Ovary (tissue), 9 donors: Measurements from ENCODE around the gene SMARCB1. TPM values are rescaled to one million over a fixed set of nuclear protein-coding genes. Genes with fewer than 3 reads are reported as not detected.

ENCODE experiments used
- DNase-seq, 5 donors: peaks; one replicate each; pipeline ENCODE4 v3.0.0-alpha.2; 2019 to 2020
- H3K27ac ChIP-seq, 2 donors: fragments of 200-600 bp; one replicate each; pipeline versions ENCODE4 v1.5.1 to v1.8.0; 2019 to 2022
- H3K27me3 ChIP-seq: fragments of 200-600 bp; one replicate; pipeline ENCODE4 v1.8.0; 2022
- H3K36me3 ChIP-seq: fragments of 200-600 bp; sonication (generic); one replicate; pipeline ENCODE4 v1.5.1; 2019
- H3K4me1 ChIP-seq: one replicate; pipeline ENCODE4 v1.8.1; 2013; ENCODE audit warnings: mild to moderate bottlenecking, moderate library complexity; ENCODE audit not compliant: insufficient read depth
- H3K4me3 ChIP-seq: fragments of 200-600 bp; sonication (generic); one replicate; pipeline ENCODE4 v1.5.1; 2017
- H3K9me3 ChIP-seq, 2 donors: fragments of 200-600 bp in 1 of 2; sonication (generic) in 1 of 2; one replicate each; pipeline versions ENCODE4 v1.5.1 to v1.8.1; 2013 to 2019; ENCODE audit warnings: mild to moderate bottlenecking in 1 of 2, moderate library complexity in 1 of 2
- EP300 ChIP-seq: sonication (generic); formaldehyde crosslinking; IDR thresholded peaks from one replicate; pipeline ENCODE4 v1.6.1; 2017; ENCODE audit warnings: antibody characterized with exemption
- POLR2A ChIP-seq: fragments of 450-650 bp; IDR thresholded peaks from one replicate; pipeline ENCODE4 v1.6.1; 2017; ENCODE audit warnings: antibody characterized with exemption, mild to moderate bottlenecking, moderate library complexity
- WGBS, 3 donors: extraction: QIAGEN DNeasy Blood & Tissue Kit in 1 of 3; methylation state at CpG; one replicate each; pipeline versions ENCODE4 v1.1.5 to v1.1.7; 2013 to 2017; 5-methylcytosine and 5-hydroxymethylcytosine counted together
- intact Hi-C, 4 donors: fragments of 100-400 bp; cut with DNase I; formaldehyde crosslinking; loops; one replicate each; pipeline versions ENCODE4 v1.11.0 to v1.15.1; 2022 to 2023
- polyA plus RNA-seq, 2 donors: library from polyadenylated mRNA; stranded (reverse); fragments of 200-250 nt in 1 of 2; fragments of 350-450 nt in 1 of 2; fragmentation: Illumina TruSeq in 1 of 2; extraction: RNeasy Lipid Tissue Mini Kit (QIAGEN cat#74804) in 1 of 2; gene quantifications; one replicate each; pipeline ENCODE4 v1.2.3, GENCODE V29; 2013 to 2014
- total RNA-seq, 7 donors: library from RNA; depleted of rRNA in 2 of 7; stranded (reverse); fragments of >200 nt in 2 of 7; fragmentation: NEBNext Ultra II Directional in 3 of 7; extraction: Animal tissue kit (Norgen Biotek cat#: 25700) in 3 of 7; gene quantifications; one replicate each; pipeline versions ENCODE4 v1.1.0 to v1.2.4, GENCODE V29; 2016 to 2023
- TF ChIP-seq, protein P1 (sequence below), 3 donors: fragments of 450-650 bp in 2 of 3; fragments of 200-600 bp in 1 of 3; IDR thresholded peaks; one replicate each; pipeline versions ENCODE4 v1.5.1 to v1.8.0; 2016 to 2022; ENCODE audit warnings: antibody characterized with exemption in 3 of 3, mild to moderate bottlenecking in 1 of 3
- donor health status: DM: no; HTN: no; CAD: no; lungs with moderate emphysema.
- donor health status: DM: no; HTN: no; CAD: no.
- donor health status: Bipolar disorder and iron deficiency.
- donor health status: DM: yes; HTN: yes; CAD: no.
- donor health status: DM: no; HTN: no; CAD: no.
- donor health status: DM: yes; HTN: yes; CAD: no.

Gene SMARCB1
- total and polyA plus RNA-seq, 9 donors = 47.1 to 107 (median 87.0) TPM

DNA sequence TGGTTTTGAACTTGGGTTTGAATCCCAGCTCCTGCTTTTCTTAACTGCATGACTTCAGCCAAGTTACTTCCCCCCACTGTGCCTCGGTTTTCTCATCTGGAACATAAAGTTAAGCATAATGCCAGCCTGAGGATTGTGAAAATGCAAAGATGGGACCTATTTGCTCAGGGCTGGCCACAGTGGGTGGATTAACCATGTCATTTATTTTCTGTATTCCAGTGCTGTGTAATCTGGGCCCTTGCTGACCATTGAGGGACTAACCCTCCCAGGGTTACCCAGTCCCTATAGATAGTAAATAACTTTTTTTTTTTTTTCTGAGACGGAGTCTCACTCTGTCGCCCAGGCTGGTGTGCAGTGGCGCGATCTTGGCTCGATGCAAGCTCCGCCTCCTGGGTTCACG is 31.1 kb upstream of the SMARCB1 start:
- TF ChIP-seq POLR2A (no peak), EP300 (no peak)
- TF ChIP-seq, protein P1, sequence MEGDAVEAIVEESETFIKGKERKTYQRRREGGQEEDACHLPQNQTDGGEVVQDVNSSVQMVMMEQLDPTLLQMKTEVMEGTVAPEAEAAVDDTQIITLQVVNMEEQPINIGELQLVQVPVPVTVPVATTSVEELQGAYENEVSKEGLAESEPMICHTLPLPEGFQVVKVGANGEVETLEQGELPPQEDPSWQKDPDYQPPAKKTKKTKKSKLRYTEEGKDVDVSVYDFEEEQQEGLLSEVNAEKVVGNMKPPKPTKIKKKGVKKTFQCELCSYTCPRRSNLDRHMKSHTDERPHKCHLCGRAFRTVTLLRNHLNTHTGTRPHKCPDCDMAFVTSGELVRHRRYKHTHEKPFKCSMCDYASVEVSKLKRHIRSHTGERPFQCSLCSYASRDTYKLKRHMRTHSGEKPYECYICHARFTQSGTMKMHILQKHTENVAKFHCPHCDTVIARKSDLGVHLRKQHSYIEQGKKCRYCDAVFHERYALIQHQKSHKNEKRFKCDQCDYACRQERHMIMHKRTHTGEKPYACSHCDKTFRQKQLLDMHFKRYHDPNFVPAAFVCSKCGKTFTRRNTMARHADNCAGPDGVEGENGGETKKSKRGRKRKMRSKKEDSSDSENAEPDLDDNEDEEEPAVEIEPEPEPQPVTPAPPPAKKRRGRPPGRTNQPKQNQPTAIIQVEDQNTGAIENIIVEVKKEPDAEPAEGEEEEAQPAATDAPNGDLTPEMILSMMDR (IDR thresholded peaks at IDR 0.05) = no peak
- no peak for DNase-seq
- intact Hi-C loops = no loop called here
- Histone ChIP-seq H3K36me3 (no peaks in the 10 kb centered on the region), H3K27ac (no peak overlapping the region), H3K4me3 (no peak overlapping the region), H3K4me1 (no peaks in the 10 kb centered on the region), H3K9me3 (no peaks in the 10 kb centered on the region), H3K27me3 (no peaks in the 10 kb centered on the region)
- WGBS, 3 donors = 68 to 88% (median 80%) methylated on average over 8 of the region's 8 CpGs

DNA sequence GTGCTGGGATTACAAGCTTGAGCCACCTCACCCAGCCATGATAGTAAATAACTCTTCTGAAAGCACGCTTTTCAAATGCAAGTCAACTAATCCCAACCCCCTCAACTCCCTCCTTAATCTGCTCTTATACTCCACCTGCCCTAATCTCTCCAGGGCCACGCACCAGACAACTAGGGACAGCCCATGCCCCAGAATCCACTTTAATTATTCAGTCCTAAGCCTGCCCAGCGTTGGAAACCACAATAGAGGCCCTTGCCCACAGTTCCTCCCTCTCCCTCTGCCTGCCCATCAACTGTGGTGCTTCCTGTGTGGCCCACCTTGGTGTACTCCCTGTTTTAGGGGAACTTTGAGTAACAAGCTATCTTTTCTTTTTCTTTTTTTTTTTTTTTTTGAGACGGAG is 29.9 kb upstream of the SMARCB1 start:
- H3K4me1 ChIP-seq = no peaks in the 10 kb centered on the region
- TF ChIP-seq, protein P1 (IDR thresholded peaks at IDR 0.05) = no peak
- TF ChIP-seq POLR2A (no peak), EP300 (no peak)
- no peaks in the 10 kb centered on the region for H3K27me3 ChIP-seq
- H3K9me3 ChIP-seq = no peaks in the 10 kb centered on the region
- H3K4me3 ChIP-seq = no peak overlapping the region
- H3K27ac ChIP-seq = no peak overlapping the region
- 53 to 81% (median 64%) methylated on average over 4 of the region's 4 CpGs for WGBS, 3 donors
- no peak for DNase-seq
- no peaks in the 10 kb centered on the region for H3K36me3 ChIP-seq
- intact Hi-C loops = no loop called here

DNA sequence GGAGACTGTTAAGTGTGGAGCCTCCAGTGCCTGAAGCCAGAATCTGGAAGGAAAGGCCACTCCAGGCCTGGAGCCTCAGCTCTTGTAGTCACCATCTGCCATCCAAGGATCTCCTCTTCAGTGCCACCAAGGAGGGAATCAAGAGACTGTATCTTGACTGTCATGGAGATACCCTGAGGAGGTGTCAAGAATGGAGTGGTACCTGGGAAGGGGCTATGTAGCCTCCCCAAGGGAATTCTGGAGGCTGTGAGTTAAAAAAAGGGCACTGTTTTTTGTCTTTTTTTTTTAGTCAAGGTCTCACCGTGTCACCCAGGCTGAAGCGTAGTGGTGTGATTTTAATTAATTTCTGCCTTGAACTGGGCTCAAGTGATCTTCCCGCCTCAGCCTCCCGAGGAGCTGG is 27.2 kb upstream of the SMARCB1 start:
- DNase-seq = no peak
- intact Hi-C loops = no loop called here
- no peak overlapping the region for H3K27ac ChIP-seq
- H3K27me3 ChIP-seq = no peaks in the 10 kb centered on the region
- H3K4me1 ChIP-seq = peaks cover 3% of the 10 kb centered on the region
- H3K9me3 ChIP-seq = no peaks in the 10 kb centered on the region
- no peak for TF ChIP-seq EP300
- TF ChIP-seq, protein P1 (IDR thresholded peaks at IDR 0.05) = no peak
- TF ChIP-seq POLR2A = no peak
- 74 to 89% (median 77%) methylated on average over 4 of the region's 4 CpGs for WGBS, 3 donors
- H3K36me3 ChIP-seq = no peaks in the 10 kb centered on the region
- H3K4me3 ChIP-seq = no peak overlapping the region

DNA sequence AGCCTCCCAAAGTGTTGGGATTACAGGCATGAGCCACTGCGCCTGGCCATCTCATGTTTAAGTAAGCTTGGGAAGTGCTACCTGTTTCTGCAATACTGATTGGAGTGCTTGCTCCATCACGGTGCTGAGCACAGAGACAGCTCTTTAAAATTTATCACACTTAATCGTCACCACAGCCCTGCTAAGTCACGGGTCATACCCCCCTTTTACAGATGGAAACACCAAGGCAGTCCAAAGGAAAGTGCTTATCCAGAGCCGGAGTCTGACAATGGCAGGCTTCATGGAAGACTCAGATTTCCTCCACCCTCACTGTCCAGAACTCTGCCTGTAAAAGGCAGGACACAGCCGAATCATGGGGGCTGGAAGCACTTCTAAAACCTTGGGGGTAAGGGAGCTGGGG is 26.7 kb upstream of the SMARCB1 start:
- peaks cover 3% of the 10 kb centered on the region for H3K4me1 ChIP-seq
- no peaks in the 10 kb centered on the region for H3K9me3 ChIP-seq
- H3K27ac ChIP-seq = no peak overlapping the region
- no peaks in the 10 kb centered on the region for H3K27me3 ChIP-seq
- intact Hi-C loops = loop anchor here in 1 of 4 donors (5.0 kb wide), 1 partner anchor 48 kb away; no protein-coding TSS in a partner anchor
- WGBS, 3 donors = 79 to 82% (median 81%) methylated on average over 6 of the region's 6 CpGs
- no peak overlapping the region for H3K4me3 ChIP-seq
- TF ChIP-seq EP300 (no peak), POLR2A (no peak)
- TF ChIP-seq, protein P1 (IDR thresholded peaks at IDR 0.05) = no peak
- DNase-seq = no peak
- no peaks in the 10 kb centered on the region for H3K36me3 ChIP-seq
